Measurements from ENCODE around the gene FN3K.

FN3K gene

GRCh38 chr17:82797061-82797460 is 61.6 kb downstream of the FN3K start:
- no peak for DNase-seq

GRCh38 chr17:82798752-82799151 is 63.3 kb downstream of the FN3K start:
- no peak for DNase-seq

GRCh38 chr17:82799591-82799990 is 64.2 kb downstream of the FN3K start:
- DNase-seq: no peak
